ENCODE measurements around the gene JHY. TPM values are rescaled to one million over a fixed set of nuclear protein-coding genes. Genes with fewer than 3 reads are reported as not detected.

Gene JHY
- total RNA-seq, 2 donors from 2014 or later, result 4.5 to 10.9 TPM

- TF ChIP-seq POLR2AphosphoS5 (IDR thresholded peaks at IDR 0.05), result no peak
- TF ChIP-seq POLR2A (IDR thresholded peaks at IDR 0.05), result no peak
- no peak for TF ChIP-seq CTCF (IDR thresholded peaks at IDR 0.05)
Observed at GRCh38 chr11:122843281-122844141, 39.0 kb upstream of the JHY start.

DNA sequence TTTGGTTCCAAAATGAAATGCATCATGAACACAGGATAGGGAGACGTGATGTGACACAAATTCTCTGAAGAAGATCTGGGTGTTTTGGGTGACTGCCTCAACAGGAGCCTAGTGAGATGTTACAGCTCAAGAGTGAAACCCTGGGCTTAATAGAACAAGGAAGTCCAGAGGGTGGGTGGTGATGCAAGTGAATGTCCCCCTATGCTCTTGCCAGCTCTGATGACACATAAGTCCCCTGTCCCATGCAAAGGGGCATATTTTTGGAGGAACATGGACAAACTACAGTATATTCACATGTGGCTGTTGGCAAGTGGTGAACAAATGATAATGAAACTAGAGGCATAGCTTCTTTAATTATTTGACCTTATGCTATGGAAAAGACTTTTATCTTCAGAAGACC is 35.1 kb upstream of the JHY start:
- Histone ChIP-seq H3K9me3 (no peaks in the 10 kb centered on the region), H3K36me3 (no peaks in the 10 kb centered on the region), H3K4me3 (no peak overlapping the region), H3K27me3 (replicated peaks; ENCODE audit: insufficient read depth) (no peaks in the 10 kb centered on the region), H3K27ac (no peak overlapping the region), H3K4me1 (replicated peaks) (no peaks in the 10 kb centered on the region)
- TF ChIP-seq POLR2AphosphoS5 (IDR thresholded peaks at IDR 0.05) (no peak), POLR2A (IDR thresholded peaks at IDR 0.05) (no peak), CTCF (IDR thresholded peaks at IDR 0.05) (no peak)
- intact Hi-C loops (cut with DNase I), result no loop called here
- 86% methylated on average over 1 of the region's 1 CpG for WGBS
- no peak for DNase-seq (ENCODE audit: low spot score)

More at GRCh38 chr11:122843281-122844141, 39.0 kb upstream of the JHY start:
- no peaks in the 10 kb centered on the region for H3K4me1 ChIP-seq (replicated peaks)
- H3K4me3 ChIP-seq, result no peak overlapping the region
- H3K27me3 ChIP-seq (replicated peaks; ENCODE audit: insufficient read depth), result no peaks in the 10 kb centered on the region
- H3K36me3 ChIP-seq, result no peaks in the 10 kb centered on the region
- WGBS, result 59% methylated on average over 10 of the region's 10 CpGs
- H3K27ac ChIP-seq, result no peak overlapping the region
- H3K9me3 ChIP-seq, result no peaks in the 10 kb centered on the region
- intact Hi-C loops (cut with DNase I), result no loop called here
- no peak for DNase-seq (ENCODE audit: low spot score)

DNA sequence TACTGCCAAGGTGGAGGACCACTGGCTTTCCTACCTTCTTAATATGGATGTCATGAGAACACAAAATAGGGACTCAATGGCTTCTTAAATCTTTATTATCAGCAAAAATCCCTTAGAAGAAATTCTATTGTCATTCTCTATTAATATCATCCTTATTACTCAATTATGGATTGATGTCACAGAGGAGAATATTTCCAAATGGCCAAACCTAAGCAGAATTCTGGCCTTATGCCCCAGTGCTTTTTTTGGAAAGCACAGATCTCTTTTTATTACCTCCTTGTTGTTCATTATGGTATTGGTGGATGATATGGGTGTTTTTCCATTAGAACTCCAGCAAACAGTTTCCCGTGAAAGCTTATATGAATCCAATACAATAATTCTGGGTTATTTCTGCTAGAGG is 34.4 kb upstream of the JHY start:
- TF ChIP-seq CTCF (IDR thresholded peaks at IDR 0.05), result no peak
- TF ChIP-seq POLR2AphosphoS5 (IDR thresholded peaks at IDR 0.05), result no peak
- TF ChIP-seq POLR2A (IDR thresholded peaks at IDR 0.05), result no peak
- H3K27ac ChIP-seq, result no peak overlapping the region
- no peak overlapping the region for H3K4me3 ChIP-seq
- no peaks in the 10 kb centered on the region for H3K4me1 ChIP-seq (replicated peaks)
- H3K27me3 ChIP-seq (replicated peaks; ENCODE audit: insufficient read depth), result no peaks in the 10 kb centered on the region
- H3K9me3 ChIP-seq, result no peaks in the 10 kb centered on the region
- 81% methylated on average over 1 of the region's 1 CpG for WGBS
- no peaks in the 10 kb centered on the region for H3K36me3 ChIP-seq
- intact Hi-C loops (cut with DNase I), result no loop called here
- DNase-seq (ENCODE audit: low spot score), result no peak

DNA sequence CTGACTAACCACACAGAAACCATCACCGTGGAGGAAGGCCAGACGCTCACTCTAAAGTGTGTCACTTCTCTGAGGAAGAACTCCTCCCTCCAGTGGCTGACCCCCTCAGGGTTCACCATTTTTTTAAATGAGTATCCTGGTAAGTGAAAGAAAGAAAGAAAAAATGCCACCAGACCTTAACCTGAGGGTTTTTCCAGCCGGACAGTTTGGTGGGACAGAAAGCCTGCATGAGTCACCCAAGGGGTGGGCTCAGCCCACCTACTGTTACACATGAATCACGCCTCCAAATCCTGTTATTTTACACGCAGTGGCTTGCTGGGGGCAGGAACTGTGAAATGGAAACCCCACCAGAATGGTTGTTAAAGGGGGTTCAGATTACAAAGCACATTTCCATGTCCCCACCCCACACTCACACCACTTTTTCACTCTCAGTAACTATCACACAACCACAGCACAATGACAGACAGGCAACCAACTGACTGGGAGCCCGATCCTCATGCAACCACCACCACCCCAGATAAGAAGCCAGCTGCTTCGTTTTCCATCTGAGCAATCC is 32.4 kb upstream of the JHY start:
- intact Hi-C loops (cut with DNase I), result loop anchor here (5.0 to 10.0 kb wide), 2 partner anchors 65 to 218 kb away; no protein-coding TSS in a partner anchor
- H3K9me3 ChIP-seq, result no peaks in the 10 kb centered on the region
- no peaks in the 10 kb centered on the region for H3K27me3 ChIP-seq (replicated peaks; ENCODE audit: insufficient read depth)
- no peaks in the 10 kb centered on the region for H3K36me3 ChIP-seq
- TF ChIP-seq POLR2AphosphoS5 (IDR thresholded peaks at IDR 0.05) (no peak), CTCF (IDR thresholded peaks at IDR 0.05) (no peak), POLR2A (IDR thresholded peaks at IDR 0.05) (no peak)
- H3K4me1 ChIP-seq (replicated peaks), result no peaks in the 10 kb centered on the region
- WGBS, result 47% methylated on average over 7 of the region's 7 CpGs
- H3K4me3 ChIP-seq, result no peak overlapping the region
- DNase-seq (ENCODE audit: low spot score), result no peak
- H3K27ac ChIP-seq, result no peak overlapping the region

Data from prostate gland (tissue), 2 donors.